Uterus (tissue), 4 donors: Measurements from ENCODE around the gene TNS4. TPM values are rescaled to one million over a fixed set of nuclear protein-coding genes. Genes with fewer than 3 reads are reported as not detected.

ENCODE experiments used
- DNase-seq, 2 donors: peaks; one replicate each; pipeline ENCODE4 v3.0.0-alpha.2; 2019 to 2020
- H3K27ac ChIP-seq, 2 donors: fragments of 200-600 bp; sonication (generic); 1 replicate in 1 of 2; 2 replicates in 1 of 2; pipeline ENCODE4 v1.5.1; 2016 to 2018
- H3K27me3 ChIP-seq, 2 donors: fragments of 200-600 bp; sonication (generic); one replicate each; pipeline ENCODE4 v1.5.1; 2018 to 2019; ENCODE audit warnings: control low read depth in 1 of 2
- H3K36me3 ChIP-seq, 2 donors: fragments of 200-600 bp; sonication (generic); one replicate each; pipeline ENCODE4 v1.5.1; 2019; ENCODE audit warnings: control low read depth in 1 of 2
- H3K4me1 ChIP-seq, 2 donors: fragments of 200-600 bp; sonication (generic); one replicate each; pipeline ENCODE4 v1.5.1; 2018 to 2019; ENCODE audit warnings: control low read depth in 1 of 2
- H3K4me3 ChIP-seq, 2 donors: fragments of 200-600 bp; sonication (generic); 1 replicate in 1 of 2; 2 replicates in 1 of 2; pipeline ENCODE4 v1.5.1; 2018 to 2019; ENCODE audit warnings: mild to moderate bottlenecking in 1 of 2
- H3K9me3 ChIP-seq, 2 donors: fragments of 200-600 bp; sonication (generic); one replicate each; pipeline ENCODE4 v1.5.1; 2019; ENCODE audit warnings: control low read depth in 1 of 2
- POLR2A ChIP-seq, 2 donors: fragments of 450-650 bp; IDR thresholded peaks; one replicate each; pipeline ENCODE4 v1.6.1; 2016; ENCODE audit warnings: antibody characterized with exemption in 2 of 2, mild to moderate bottlenecking in 1 of 2, moderate library complexity in 1 of 2
- intact Hi-C: fragments of 100-400 bp; cut with DNase I; formaldehyde crosslinking; loops from one replicate; pipeline ENCODE4 v1.15.1; 2023; ENCODE audit warnings: low total_unique reads
- total RNA-seq, 4 donors: library from RNA; depleted of rRNA in 3 of 4; stranded (reverse); fragments of >200 nt in 3 of 4; gene quantifications; one replicate each; pipeline versions ENCODE4 v1.1.0 to v1.2.4, GENCODE V29; 2014 to 2023
- TF ChIP-seq, protein P1 (sequence below), 4 experiments: fragments of 200-600 bp in 2 of 4; fragments of 450-650 bp in 2 of 4; sonication (generic) in 2 of 4; IDR thresholded peaks; one replicate each; pipeline ENCODE4 v1.5.1; 2016 to 2019; ENCODE audit warnings: antibody characterized with exemption in 4 of 4, mild to moderate bottlenecking in 2 of 4, moderate library complexity in 1 of 4
- donor health status: DM: yes; HTN: yes; CAD: no.

TNS4 gene
- total RNA-seq, 4 donors from 2014 or later = 0.09 to 2.6 (median 0.28) TPM; not detected in 1

DNA sequence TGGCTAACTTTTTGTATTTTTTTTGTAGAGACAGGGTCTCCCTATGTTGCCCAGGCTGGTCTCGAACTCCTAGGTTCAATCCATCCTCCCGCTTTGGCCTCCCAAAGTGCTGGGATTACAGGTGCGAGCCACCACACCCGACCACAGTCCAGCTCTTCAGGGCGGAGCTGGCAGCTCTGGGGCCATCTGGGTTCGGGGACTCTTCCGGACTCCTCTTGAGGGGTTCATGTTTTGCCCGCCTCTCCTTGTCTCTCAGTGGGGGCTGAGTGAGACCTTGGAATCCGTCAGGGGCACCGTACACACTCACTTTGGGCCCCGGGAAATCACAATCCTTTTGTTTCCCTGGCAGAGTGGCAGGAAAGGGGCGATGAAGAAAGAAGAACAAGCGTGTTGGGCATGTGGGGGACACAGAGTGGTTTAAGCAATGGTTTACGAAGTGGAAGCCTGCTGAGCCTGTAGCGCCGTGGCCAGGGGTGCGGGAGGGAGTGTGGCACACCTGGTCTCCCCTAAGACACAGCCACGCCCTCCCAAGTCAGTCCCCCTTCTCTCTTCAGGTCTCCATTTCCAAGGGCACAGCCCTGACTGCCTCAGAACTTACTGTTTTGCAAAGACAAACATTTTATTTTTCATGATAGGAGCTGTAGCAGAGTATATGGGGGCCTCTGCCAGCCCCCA, 26.1 kb downstream of the TNS4 start:
- Histone ChIP-seq H3K9me3 (no peaks in the 10 kb centered on the region), H3K4me1 (peaks cover 0 to 10% of the 10 kb centered on the region in 2 donors), H3K4me3 (no peak overlapping the region), H3K27me3 (no peaks in the 10 kb centered on the region), H3K36me3 (no peaks in the 10 kb centered on the region), H3K27ac (peak overlapping the region; percentile 41 to 51)
- no peak for DNase-seq
- TF ChIP-seq, protein P1, sequence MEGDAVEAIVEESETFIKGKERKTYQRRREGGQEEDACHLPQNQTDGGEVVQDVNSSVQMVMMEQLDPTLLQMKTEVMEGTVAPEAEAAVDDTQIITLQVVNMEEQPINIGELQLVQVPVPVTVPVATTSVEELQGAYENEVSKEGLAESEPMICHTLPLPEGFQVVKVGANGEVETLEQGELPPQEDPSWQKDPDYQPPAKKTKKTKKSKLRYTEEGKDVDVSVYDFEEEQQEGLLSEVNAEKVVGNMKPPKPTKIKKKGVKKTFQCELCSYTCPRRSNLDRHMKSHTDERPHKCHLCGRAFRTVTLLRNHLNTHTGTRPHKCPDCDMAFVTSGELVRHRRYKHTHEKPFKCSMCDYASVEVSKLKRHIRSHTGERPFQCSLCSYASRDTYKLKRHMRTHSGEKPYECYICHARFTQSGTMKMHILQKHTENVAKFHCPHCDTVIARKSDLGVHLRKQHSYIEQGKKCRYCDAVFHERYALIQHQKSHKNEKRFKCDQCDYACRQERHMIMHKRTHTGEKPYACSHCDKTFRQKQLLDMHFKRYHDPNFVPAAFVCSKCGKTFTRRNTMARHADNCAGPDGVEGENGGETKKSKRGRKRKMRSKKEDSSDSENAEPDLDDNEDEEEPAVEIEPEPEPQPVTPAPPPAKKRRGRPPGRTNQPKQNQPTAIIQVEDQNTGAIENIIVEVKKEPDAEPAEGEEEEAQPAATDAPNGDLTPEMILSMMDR (IDR thresholded peaks at IDR 0.05) = no peak
- TF ChIP-seq POLR2A (IDR thresholded peaks at IDR 0.05) = no peak
- intact Hi-C loops = loop anchor here (5.0 to 10.0 kb wide), 2 partner anchors 33 to 59 kb away; partner anchors contain the start of gene IGFBP4

DNA sequence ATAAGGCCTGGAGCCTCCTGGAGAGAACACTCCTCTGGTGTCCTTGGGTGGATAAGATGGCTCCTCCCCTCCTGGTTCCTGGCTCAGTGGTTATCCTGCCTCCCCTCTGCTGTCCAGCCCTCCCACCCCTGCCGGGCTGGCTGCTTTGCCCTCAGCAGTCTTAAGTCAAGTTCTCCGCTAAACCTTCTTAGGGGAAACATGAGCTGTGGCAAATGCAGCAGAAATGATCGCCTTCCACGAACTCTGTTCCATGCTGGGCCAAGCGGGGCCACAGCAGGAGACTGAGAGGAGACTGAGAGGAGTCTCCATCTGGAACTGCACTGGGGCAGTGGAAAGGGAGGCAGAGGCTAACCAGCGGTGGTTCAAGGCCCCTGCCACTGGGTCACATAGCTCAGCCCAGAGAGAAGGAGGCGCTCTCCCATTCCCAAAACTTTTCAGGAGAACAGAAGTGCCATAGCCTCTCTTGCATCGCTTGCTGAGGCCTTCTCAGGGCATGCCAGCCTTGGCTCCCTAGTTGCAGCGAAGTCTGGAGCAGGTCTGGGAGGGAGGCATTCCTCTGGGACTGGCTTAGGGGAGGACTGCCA, 26.9 kb downstream of the TNS4 start:
- no peaks in the 10 kb centered on the region for H3K27me3 ChIP-seq
- peaks cover 0 to 10% of the 10 kb centered on the region in 2 donors for H3K4me1 ChIP-seq
- no peak for TF ChIP-seq POLR2A (IDR thresholded peaks at IDR 0.05)
- TF ChIP-seq, protein P1 (IDR thresholded peaks at IDR 0.05) = no peak
- peak overlapping the region; percentile 41 to 51 for H3K27ac ChIP-seq
- no peaks in the 10 kb centered on the region for H3K36me3 ChIP-seq
- no peaks in the 10 kb centered on the region for H3K9me3 ChIP-seq
- H3K4me3 ChIP-seq = no peak overlapping the region
- peak; percentile 53 to 62 for DNase-seq
- intact Hi-C loops = loop anchor here (5.0 to 10.0 kb wide), 2 partner anchors 32 to 60 kb away; partner anchors contain the start of gene IGFBP4

DNA sequence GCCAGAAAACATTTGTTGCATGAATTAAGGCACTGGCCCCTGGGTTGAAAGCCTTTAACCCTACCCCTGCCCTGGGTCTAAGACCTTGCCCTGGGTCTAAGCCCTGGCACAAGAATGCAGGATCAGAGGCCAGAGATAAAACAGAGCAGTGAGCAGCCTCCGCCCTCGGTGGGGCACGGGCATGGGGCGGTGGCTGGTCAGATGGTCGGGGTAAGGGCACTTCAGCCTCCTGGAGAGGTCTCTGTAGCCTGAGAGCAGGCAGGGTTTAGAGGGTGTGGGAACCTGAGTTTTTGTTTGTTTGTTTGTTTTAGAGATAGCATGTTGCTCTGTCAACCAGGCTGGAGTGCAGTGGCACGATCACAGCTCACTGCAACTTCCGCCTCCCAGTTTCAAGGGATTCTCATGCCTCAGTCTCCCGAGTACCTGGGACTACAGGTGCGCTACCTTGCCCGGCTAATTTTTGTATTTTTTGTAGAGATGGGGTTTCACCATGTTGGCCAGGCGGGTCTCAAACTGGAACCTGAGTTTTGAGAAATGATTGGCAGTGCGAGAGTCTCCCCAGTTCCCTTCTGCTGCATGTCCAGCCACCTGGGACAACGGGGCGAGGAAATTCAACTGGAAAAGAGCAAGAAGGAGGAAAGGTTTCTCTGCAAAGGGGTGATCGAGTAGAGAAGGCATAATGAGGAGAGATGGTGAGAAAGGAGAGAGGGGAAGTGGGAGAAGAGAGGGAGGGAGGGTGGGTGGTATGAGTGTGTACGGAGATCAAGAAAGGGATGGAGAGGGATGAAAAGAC, 27.7 kb downstream of the TNS4 start:
- intact Hi-C loops = loop anchor here (10.0 kb wide), 1 partner anchor 61 kb away; no protein-coding TSS in a partner anchor
- Histone ChIP-seq H3K27ac (peak overlapping the region; percentile 51 to 58), H3K9me3 (no peaks in the 10 kb centered on the region), H3K27me3 (no peaks in the 10 kb centered on the region), H3K4me3 (no peak overlapping the region), H3K4me1 (peaks cover 0 to 10% of the 10 kb centered on the region in 2 donors), H3K36me3 (no peaks in the 10 kb centered on the region)
- DNase-seq = no peak
- TF ChIP-seq, protein P1 (IDR thresholded peaks at IDR 0.05) = no peak
- TF ChIP-seq POLR2A (IDR thresholded peaks at IDR 0.05) = no peak

DNA sequence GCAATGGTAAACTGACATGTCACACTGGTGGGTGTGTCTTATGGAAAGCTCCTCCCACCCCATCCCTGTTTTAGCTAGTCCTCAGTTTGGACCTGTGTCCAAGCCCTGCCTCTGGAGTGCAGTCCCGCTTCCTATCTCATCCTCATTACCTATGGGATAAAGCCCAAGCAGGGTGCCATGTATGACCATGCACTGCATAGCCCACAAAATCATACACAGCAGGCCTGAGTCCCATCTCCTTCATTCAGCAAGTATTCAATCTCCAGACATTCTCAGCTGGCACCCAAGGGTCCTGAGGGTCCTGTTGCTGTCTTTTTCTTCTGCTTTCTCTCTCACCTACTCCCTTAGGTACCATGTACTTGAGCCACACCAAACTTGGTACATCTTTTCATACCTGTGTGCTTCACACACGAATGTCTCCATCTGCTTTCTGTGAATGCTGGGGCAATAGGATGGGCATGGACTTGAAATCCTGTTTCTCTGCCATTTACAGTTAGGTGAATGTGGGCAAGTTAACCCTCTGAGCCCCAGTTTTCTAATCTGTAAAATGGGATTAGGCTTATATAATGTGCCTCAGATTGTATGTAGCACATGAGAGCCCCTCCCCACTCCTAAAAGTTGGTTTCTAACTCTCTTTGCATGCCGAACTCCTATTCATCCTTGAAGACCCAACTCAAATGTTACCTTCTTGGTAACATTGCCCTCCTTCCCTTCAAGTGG, 28.5 kb downstream of the TNS4 start:
- Histone ChIP-seq H3K4me3 (no peak overlapping the region), H3K27me3 (no peaks in the 10 kb centered on the region), H3K36me3 (no peaks in the 10 kb centered on the region), H3K9me3 (no peaks in the 10 kb centered on the region), H3K27ac (peak overlapping the region in 1 of 2 donors; percentile 58), H3K4me1 (peaks cover 0 to 10% of the 10 kb centered on the region in 2 donors)
- TF ChIP-seq, protein P1 (IDR thresholded peaks at IDR 0.05) = no peak
- no peak for TF ChIP-seq POLR2A (IDR thresholded peaks at IDR 0.05)
- DNase-seq = no peak
- intact Hi-C loops = loop anchor here (10.0 kb wide), 1 partner anchor 62 kb away; no protein-coding TSS in a partner anchor
